Aorta (tissue), 5 donors: ENCODE results near the gene ITM2C. TPM values are rescaled to one million over a fixed set of nuclear protein-coding genes. Genes with fewer than 3 reads are reported as not detected.

Experiments
- ATAC-seq: fragments of 200-7000 bp; cut with Tn5 transposase; one replicate; pipeline ENCODE4 v1.9.1; 2022; ENCODE audit warnings: moderate library complexity; ENCODE audit not compliant: low FRiP score
- DNase-seq, 2 donors: peaks; one replicate each; pipeline ENCODE4 v3.0.0-alpha.2; 2020
- H3K27ac ChIP-seq, 2 donors: one replicate each; pipeline ENCODE4 v1.5.1; 2013; ENCODE audit warnings: low read length in 2 of 2, mild to moderate bottlenecking in 2 of 2, moderate library complexity in 2 of 2, control low read depth in 1 of 2, inconsistent platforms in 1 of 2, low read depth in 1 of 2
- H3K27me3 ChIP-seq, 2 donors: one replicate each; pipeline ENCODE4 v1.6.1; 2013; ENCODE audit warnings: control low read depth in 1 of 2, low read length in 1 of 2, mild to moderate bottlenecking in 1 of 2, moderate library complexity in 1 of 2; ENCODE audit not compliant: insufficient read depth in 2 of 2, control insufficient read depth in 1 of 2
- H3K36me3 ChIP-seq, 2 donors: one replicate each; pipeline ENCODE4 v1.6.1; 2013; ENCODE audit warnings: control low read depth in 1 of 2, low read length in 1 of 2, mild to moderate bottlenecking in 1 of 2; ENCODE audit not compliant: insufficient read depth in 2 of 2, control insufficient read depth in 1 of 2
- H3K4me1 ChIP-seq, 2 donors: one replicate each; pipeline ENCODE4 v1.6.1; 2013; ENCODE audit warnings: low read length in 2 of 2, control low read depth in 1 of 2, mild to moderate bottlenecking in 1 of 2, moderate library complexity in 1 of 2; ENCODE audit not compliant: insufficient read depth in 2 of 2, control insufficient read depth in 1 of 2
- H3K4me3 ChIP-seq, 2 donors: one replicate each; pipeline ENCODE4 v1.5.1; 2013; ENCODE audit warnings: low read length in 2 of 2, control low read depth in 1 of 2, mild to moderate bottlenecking in 1 of 2
- H3K9me3 ChIP-seq: one replicate; pipeline ENCODE4 v1.6.1; 2013; ENCODE audit warnings: mild to moderate bottlenecking, low read length; ENCODE audit not compliant: control insufficient read depth
- WGBS, 2 donors: extraction: QIAGEN DNeasy Blood & Tissue Kit; methylation state at CpG; one replicate each; pipeline ENCODE4 v1.1.7; 2013; 5-methylcytosine and 5-hydroxymethylcytosine counted together
- intact Hi-C, 2 donors: fragments of 100-400 bp; cut with DNase I; formaldehyde crosslinking; loops; one replicate each; pipeline versions ENCODE4 v1.14.2 to v1.15.0; 2022
- polyA plus RNA-seq, 2 donors: library from polyadenylated mRNA; stranded (reverse); fragments of 200-250 nt; gene quantifications; one replicate each; pipeline ENCODE4 v1.2.3, GENCODE V29; 2013
- total RNA-seq, 2 donors: library from RNA; stranded (reverse); fragmentation: NEBNext Ultra II Directional; extraction: Animal tissue kit (Norgen Biotek cat#: 25700); gene quantifications; one replicate each; pipeline ENCODE4 v1.2.1, GENCODE V29; 2021
- donor health status: healthy with polysubstance abuse.
- donor health status: Bipolar disorder and iron deficiency.
- donor health status: DM: no; HTN: no; CAD: no.
- donor health status: DM: no; HTN: no; CAD: no.
- donor health status: DM: yes; HTN: yes; CAD: no.

The ITM2C gene
- total and polyA plus RNA-seq, 4 donors: 59.6 to 117 (median 90.5) TPM

DNA sequence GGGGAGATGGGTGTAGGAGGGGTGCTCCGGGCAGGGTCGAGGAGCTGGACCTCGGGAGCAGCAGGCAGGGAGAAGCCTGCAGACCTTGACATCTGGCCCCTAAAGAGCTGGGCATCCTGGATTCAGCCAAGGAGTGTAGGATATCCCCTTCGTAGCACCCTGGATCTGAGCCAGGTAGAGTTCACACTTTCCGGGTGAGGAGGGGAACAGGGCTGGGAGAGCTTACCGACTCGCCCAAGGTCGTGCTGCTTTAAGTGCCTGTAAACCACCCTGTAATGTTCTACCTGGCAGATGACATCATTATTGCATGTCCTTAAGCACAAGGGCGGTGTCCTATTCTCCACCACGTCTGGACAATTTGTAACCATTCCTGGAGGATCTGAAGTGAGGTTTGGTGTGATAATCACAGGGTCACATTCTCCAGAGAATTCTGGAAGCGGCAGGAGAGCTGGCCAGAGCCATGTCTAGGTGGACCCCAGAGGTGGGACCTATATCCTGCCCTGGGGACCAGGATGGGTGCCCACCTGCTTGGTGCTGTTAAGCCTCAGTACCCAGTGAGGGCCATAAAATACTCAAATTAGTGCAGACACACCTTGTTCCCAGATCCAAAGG lies 14.6 kb downstream of the ITM2C start:
- 75 to 79% methylated on average over 11 of the region's 11 CpGs for WGBS, 2 donors
- intact Hi-C loops: no loop called here
- H3K27me3 ChIP-seq: no peaks in the 10 kb centered on the region
- no peaks in the 10 kb centered on the region for H3K9me3 ChIP-seq
- no peaks in the 10 kb centered on the region for H3K36me3 ChIP-seq
- H3K4me1 ChIP-seq: no peaks in the 10 kb centered on the region
- H3K27ac ChIP-seq: no peak overlapping the region
- DNase-seq: peak in 1 of 2 donors; percentile 32
- no peak for ATAC-seq
- no peak overlapping the region for H3K4me3 ChIP-seq

DNA sequence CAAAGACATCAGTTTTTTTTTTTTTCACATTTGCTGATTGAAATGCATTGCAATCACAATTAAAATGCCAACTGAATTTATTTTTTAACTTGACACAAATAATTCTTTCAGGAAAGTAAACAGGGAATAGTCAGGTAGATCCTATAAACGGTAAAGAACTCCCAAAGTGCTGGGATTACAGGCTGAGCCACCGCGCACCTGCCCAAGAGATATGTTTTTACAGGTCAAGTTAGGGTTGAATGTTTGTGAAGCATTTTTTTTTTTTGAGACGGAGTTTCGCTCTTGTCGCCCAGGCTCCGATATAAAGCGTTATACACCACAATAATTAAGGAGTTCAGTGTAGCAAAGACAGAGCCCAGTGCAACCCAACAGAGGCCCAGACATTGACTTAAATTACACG lies 15.1 kb downstream of the ITM2C start:
- no peak overlapping the region for H3K4me3 ChIP-seq

DNA sequence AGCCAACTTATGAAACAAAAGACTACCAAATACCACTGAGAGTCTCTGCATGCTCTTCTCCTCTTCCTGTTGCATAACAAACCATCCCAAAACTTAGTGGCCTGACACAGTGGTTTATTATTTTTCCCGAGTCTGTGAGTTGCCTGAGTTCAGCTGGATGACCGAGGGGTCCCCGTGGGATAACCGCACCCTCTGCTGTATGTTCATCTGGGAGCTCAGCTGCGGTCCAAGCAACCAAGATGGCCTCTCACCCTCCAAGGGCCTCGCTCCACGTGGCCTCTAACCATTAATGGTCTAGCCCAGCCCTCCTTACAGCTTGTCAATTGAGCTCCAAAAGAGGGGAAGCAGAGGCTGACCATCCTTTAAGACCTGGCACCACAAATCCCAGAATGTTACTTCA lies 17.1 kb downstream of the ITM2C start:
- WGBS, 2 donors: 80 to 87% methylated on average over 7 of the region's 7 CpGs
- no peak overlapping the region for H3K4me3 ChIP-seq
- no peaks in the 10 kb centered on the region for H3K27me3 ChIP-seq
- H3K9me3 ChIP-seq: no peaks in the 10 kb centered on the region
- no peak overlapping the region for H3K27ac ChIP-seq
- intact Hi-C loops: no loop called here
- no peak for ATAC-seq
- DNase-seq: peak in 1 of 2 donors; percentile 31
- no peaks in the 10 kb centered on the region for H3K4me1 ChIP-seq
- no peaks in the 10 kb centered on the region for H3K36me3 ChIP-seq

More for the DNA sequence above, 15.1 kb downstream of the ITM2C start:
- Histone ChIP-seq H3K27me3 (no peaks in the 10 kb centered on the region), H3K27ac (no peak overlapping the region), H3K36me3 (no peaks in the 10 kb centered on the region), H3K9me3 (no peaks in the 10 kb centered on the region), H3K4me1 (no peaks in the 10 kb centered on the region)
- DNase-seq (no peak), ATAC-seq (no peak)
- intact Hi-C loops: no loop called here
- WGBS, 2 donors: 84 to 88% methylated on average over 9 of the region's 9 CpGs

DNA sequence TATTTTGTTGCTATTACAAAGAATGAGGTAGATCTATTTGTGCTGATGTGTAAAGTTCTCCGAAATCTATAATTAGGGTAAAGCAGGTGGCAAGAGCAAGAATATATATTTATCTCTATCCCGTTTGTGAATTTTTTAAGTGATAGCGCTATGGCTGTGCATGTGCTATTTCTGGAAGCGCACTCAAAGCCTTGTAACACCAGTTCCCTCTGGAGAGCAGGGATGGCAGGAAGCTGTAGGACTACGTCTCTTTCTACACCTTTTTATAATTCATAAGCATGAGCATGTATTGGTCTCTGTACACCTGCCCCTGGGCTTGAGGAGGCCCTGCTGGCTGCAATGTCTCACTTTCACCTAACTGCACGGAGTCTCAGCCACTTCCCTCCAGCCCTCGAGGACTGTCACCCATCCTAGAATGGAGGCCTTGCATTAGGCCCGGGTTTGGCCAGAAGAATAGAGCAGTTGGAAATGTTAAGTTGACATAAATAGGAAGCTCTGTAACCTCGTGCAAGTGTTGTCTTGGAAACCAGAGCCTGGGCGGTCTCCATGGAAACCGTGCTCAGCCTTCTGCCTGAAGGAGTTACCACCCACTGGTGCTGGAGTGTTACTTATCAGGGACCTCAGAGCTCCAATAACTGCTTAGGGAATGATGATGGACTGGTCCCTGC lies 20.9 kb downstream of the ITM2C start:
- H3K27ac ChIP-seq: no peak overlapping the region
- WGBS, 2 donors: 47 to 55% methylated on average over 11 of the region's 11 CpGs
- H3K9me3 ChIP-seq: no peaks in the 10 kb centered on the region
- DNase-seq (peak in 1 of 2 donors; percentile 50), ATAC-seq (no peak)
- no peaks in the 10 kb centered on the region for H3K36me3 ChIP-seq
- H3K4me3 ChIP-seq: no peak overlapping the region
- no peaks in the 10 kb centered on the region for H3K27me3 ChIP-seq
- no peaks in the 10 kb centered on the region for H3K4me1 ChIP-seq
- intact Hi-C loops: no loop called here

DNA sequence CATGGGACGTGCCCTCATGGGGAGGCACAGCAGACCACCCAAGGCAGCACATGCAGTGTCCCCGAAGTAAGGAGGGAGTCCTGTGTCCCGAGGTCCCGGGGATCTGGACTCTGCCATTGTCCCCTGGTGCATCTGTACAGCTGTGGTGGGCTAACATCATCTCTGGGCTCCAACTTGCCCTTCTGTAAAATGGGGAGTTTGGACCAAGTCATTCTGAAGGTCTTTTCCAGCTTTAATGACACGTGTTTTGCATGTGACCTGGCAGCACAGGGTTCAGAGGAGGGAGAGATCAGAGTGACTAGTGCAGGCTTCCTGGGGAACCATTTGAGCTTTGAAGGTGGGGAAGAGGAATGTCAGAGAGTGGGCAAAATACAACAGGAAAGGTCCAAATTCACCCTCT lies 21.5 kb downstream of the ITM2C start:
- no peaks in the 10 kb centered on the region for H3K36me3 ChIP-seq
- intact Hi-C loops: no loop called here
- H3K4me1 ChIP-seq: no peaks in the 10 kb centered on the region
- no peaks in the 10 kb centered on the region for H3K9me3 ChIP-seq
- DNase-seq (peak in 1 of 2 donors; percentile 31), ATAC-seq (no peak)
- H3K27ac ChIP-seq: no peak overlapping the region
- no peaks in the 10 kb centered on the region for H3K27me3 ChIP-seq
- 77 to 78% methylated on average over 5 of the region's 5 CpGs for WGBS, 2 donors
- no peak overlapping the region for H3K4me3 ChIP-seq

DNA sequence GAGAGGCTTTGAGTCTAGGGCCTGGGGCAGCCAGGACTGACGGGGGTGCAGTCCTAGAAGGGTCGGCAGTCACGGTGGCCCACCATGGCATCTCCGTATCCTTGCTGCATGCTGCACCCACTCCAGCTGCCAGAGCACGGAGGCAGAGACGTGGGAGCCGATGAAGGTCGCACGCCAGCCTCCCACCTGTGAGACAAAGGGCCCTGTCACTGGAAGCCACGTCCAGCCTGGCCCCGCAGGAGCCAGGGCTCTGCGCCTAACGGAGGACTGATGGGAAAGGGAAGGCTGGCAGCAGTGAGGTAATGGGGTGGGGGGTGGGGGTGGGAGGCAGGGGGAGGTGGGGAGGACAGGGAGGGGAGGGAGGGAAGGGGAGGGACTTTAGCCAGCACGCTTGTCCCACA lies 21.9 kb downstream of the ITM2C start:
- DNase-seq: peak in 1 of 2 donors; percentile 21
- Histone ChIP-seq H3K36me3 (no peaks in the 10 kb centered on the region), H3K4me1 (no peaks in the 10 kb centered on the region), H3K4me3 (no peak overlapping the region), H3K27ac (no peak overlapping the region), H3K27me3 (no peaks in the 10 kb centered on the region), H3K9me3 (no peaks in the 10 kb centered on the region)
- ATAC-seq: no peak
- intact Hi-C loops: no loop called here
- WGBS, 2 donors: 76 to 85% methylated on average over 14 of the region's 14 CpGs

DNA sequence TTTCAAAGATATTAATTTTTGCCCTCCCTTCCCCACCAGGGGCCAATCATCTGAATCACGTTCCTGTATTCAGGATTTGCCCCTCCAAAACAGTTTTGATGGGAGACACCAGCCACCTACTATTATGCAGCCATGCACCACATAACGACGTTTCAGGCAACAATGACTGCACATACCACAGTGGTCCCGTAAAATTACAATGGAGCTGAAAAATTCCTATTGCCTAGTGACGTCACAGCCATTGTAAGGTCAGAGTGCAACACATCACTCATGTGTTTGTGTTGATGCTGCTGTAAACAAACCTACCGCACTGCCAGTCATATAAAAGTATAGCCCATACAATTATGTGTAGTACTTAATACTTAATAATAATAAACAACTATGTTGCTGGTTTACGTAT lies 22.6 kb downstream of the ITM2C start:
- ATAC-seq (no peak), DNase-seq (no peak)
- H3K27me3 ChIP-seq: no peaks in the 10 kb centered on the region
- H3K36me3 ChIP-seq: no peaks in the 10 kb centered on the region
- H3K4me1 ChIP-seq: no peaks in the 10 kb centered on the region
- no peak overlapping the region for H3K27ac ChIP-seq
- no peaks in the 10 kb centered on the region for H3K9me3 ChIP-seq
- intact Hi-C loops: no loop called here
- no peak overlapping the region for H3K4me3 ChIP-seq
- 80 to 84% methylated on average over 7 of the region's 7 CpGs for WGBS, 2 donors

DNA sequence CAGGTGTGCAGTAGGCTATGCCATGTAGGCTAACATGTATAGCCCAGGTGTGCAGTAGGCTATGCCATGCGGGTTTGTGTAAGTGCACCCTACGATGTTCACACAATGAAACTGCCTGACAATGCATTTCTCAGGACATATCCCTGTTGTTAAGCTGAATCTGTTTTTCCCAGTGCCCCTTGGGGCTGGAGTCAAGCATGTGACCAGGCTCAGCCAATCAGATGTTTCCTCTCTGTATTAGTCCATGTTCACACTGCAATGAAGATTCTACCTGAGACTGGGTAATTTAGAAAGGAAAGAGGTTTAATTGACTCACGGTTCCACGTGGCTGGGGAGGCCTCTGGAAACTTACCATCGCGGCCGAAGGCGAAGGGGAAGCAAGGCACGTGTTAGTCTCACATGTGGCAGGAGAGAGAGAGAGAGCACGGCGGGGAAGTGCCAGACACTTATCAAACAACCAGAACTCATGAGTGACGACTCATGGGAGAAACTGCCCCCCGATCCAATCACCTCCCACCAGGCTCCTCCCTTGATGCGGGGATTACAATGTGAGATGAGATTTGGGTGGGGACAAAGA lies 24.2 kb downstream of the ITM2C start:
- WGBS, 2 donors: 93 to 94% methylated on average over 14 of the region's 14 CpGs
- H3K36me3 ChIP-seq: no peaks in the 10 kb centered on the region
- H3K4me1 ChIP-seq: no peaks in the 10 kb centered on the region
- intact Hi-C loops: no loop called here
- H3K9me3 ChIP-seq: no peaks in the 10 kb centered on the region
- ATAC-seq (no peak), DNase-seq (peak; percentile 17 to 39)
- no peak overlapping the region for H3K27ac ChIP-seq
- H3K27me3 ChIP-seq: no peaks in the 10 kb centered on the region
- H3K4me3 ChIP-seq: no peak overlapping the region
